ENCODE results near the gene CIPC. TPM values are rescaled to one million over a fixed set of nuclear protein-coding genes. Genes with fewer than 3 reads are reported as not detected.

The CIPC gene
- total and polyA plus RNA-seq, 2 experiments from 2014 or later: 16.5 to 35.3 TPM

GRCh38 chr14:77151918-77152588 is 54.0 kb downstream of the CIPC start:
- peak in 1 of 2 donors; percentile 52 for DNase-seq (ENCODE audit: low read depth in 1 of 2, low spot score in 1 of 2)
- no peaks in the 10 kb centered on the region for H3K27me3 ChIP-seq
- H3K4me3 ChIP-seq: no peak overlapping the region
- no peak for TF ChIP-seq CTCF (IDR thresholded peaks at IDR 0.05; ENCODE audit: low read depth, low read length)
- H3K36me3 ChIP-seq: no peaks in the 10 kb centered on the region
- no peaks in the 10 kb centered on the region for H3K4me1 ChIP-seq (ENCODE audit: low read depth)
- H3K9me3 ChIP-seq (ENCODE audit: low read depth): no peaks in the 10 kb centered on the region
- no peak overlapping the region for H3K27ac ChIP-seq

- no peak for DNase-seq (ENCODE audit: low read depth in 1 of 2, low spot score in 1 of 2)
Measured at GRCh38 chr14:77153802-77154201, 55.7 kb downstream of the CIPC start.

GRCh38 chr14:77154421-77154820 is 56.4 kb downstream of the CIPC start:
- no peak overlapping the region for H3K27ac ChIP-seq
- H3K4me3 ChIP-seq: no peak overlapping the region
- no peaks in the 10 kb centered on the region for H3K36me3 ChIP-seq
- H3K27me3 ChIP-seq: no peaks in the 10 kb centered on the region
- no peak for TF ChIP-seq CTCF (IDR thresholded peaks at IDR 0.05; ENCODE audit: low read depth, low read length)
- DNase-seq (ENCODE audit: low read depth in 1 of 2, low spot score in 1 of 2): no peak
- H3K9me3 ChIP-seq (ENCODE audit: low read depth): no peaks in the 10 kb centered on the region
- no peaks in the 10 kb centered on the region for H3K4me1 ChIP-seq (ENCODE audit: low read depth)

More at GRCh38 chr14:77153802-77154201, 55.7 kb downstream of the CIPC start:
- Histone ChIP-seq H3K27me3 (no peaks in the 10 kb centered on the region), H3K4me1 (ENCODE audit: low read depth) (no peaks in the 10 kb centered on the region), H3K36me3 (no peaks in the 10 kb centered on the region), H3K9me3 (ENCODE audit: low read depth) (no peaks in the 10 kb centered on the region), H3K27ac (no peak overlapping the region), H3K4me3 (no peak overlapping the region)
- no peak for TF ChIP-seq CTCF (IDR thresholded peaks at IDR 0.05; ENCODE audit: low read depth, low read length)

- Histone ChIP-seq H3K4me1 (ENCODE audit: low read depth) (no peaks in the 10 kb centered on the region), H3K27me3 (no peaks in the 10 kb centered on the region), H3K36me3 (no peaks in the 10 kb centered on the region), H3K4me3 (no peak overlapping the region), H3K27ac (no peak overlapping the region), H3K9me3 (ENCODE audit: low read depth) (no peaks in the 10 kb centered on the region)
- DNase-seq (ENCODE audit: low read depth in 1 of 2, low spot score in 1 of 2): no peak
- no peak for TF ChIP-seq CTCF (IDR thresholded peaks at IDR 0.05; ENCODE audit: low read depth, low read length)
Measured at GRCh38 chr14:77155083-77155482, 57.0 kb downstream of the CIPC start.

GRCh38 chr14:77157740-77158139 is 59.7 kb downstream of the CIPC start:
- no peak for TF ChIP-seq CTCF (IDR thresholded peaks at IDR 0.05; ENCODE audit: low read depth, low read length)
- Histone ChIP-seq H3K27me3 (no peaks in the 10 kb centered on the region), H3K4me3 (no peak overlapping the region), H3K4me1 (ENCODE audit: low read depth) (no peaks in the 10 kb centered on the region), H3K9me3 (ENCODE audit: low read depth) (no peaks in the 10 kb centered on the region), H3K36me3 (no peaks in the 10 kb centered on the region), H3K27ac (no peak overlapping the region)
- DNase-seq (ENCODE audit: low read depth in 1 of 2, low spot score in 1 of 2): no peak
